HFF-Myc (cell line): ENCODE measurements around the gene OR2T10.
"Not testable (repeated sequence)": the region's sequence is repeated elsewhere in the genome, so short reads cannot be mapped to it uniquely, and the experiment has no call there.

Source experiments
- DNase-seq: peaks from one replicate; pipeline ENCODE4 v3.0.0-alpha.2; 2011; ENCODE audit warnings: low read depth; ENCODE audit errors: extremely low read depth
- H3K4me3 ChIP-seq: replicated peaks from 2 replicates; pipeline ENCODE4 v1.5.1; 2011; ENCODE audit warnings: low read depth, mild to moderate bottlenecking, control low read depth, low read length
- TF ChIP-seq, protein P1 (sequence below): IDR thresholded peaks from 2 replicates; pipeline ENCODE4 v1.5.1; 2012; ENCODE audit warnings: mild to moderate bottlenecking, low read depth, low read length, control low read depth; ENCODE audit errors: missing control alignments

The OR2T10 gene

DNA sequence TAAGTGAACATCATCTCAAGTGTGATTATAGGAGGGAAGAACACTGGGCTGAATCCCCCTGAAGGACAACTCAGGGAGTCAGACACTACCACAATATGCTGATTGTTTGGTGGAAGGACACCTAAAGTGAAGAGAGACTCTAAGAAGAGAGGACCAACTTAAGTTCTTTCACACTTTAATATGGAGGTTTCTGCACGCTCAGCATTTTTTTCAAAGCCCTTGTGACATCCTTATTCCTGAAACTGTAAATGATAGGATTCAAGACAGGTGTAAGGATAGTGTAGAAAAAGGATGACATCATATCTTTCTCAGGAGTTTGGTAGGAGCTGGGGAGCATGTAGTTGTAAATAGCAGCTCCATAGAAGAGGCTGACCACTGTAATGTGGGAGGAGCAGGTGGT, 4.8 kb downstream of the OR2T10 start:
- TF ChIP-seq, protein P1, sequence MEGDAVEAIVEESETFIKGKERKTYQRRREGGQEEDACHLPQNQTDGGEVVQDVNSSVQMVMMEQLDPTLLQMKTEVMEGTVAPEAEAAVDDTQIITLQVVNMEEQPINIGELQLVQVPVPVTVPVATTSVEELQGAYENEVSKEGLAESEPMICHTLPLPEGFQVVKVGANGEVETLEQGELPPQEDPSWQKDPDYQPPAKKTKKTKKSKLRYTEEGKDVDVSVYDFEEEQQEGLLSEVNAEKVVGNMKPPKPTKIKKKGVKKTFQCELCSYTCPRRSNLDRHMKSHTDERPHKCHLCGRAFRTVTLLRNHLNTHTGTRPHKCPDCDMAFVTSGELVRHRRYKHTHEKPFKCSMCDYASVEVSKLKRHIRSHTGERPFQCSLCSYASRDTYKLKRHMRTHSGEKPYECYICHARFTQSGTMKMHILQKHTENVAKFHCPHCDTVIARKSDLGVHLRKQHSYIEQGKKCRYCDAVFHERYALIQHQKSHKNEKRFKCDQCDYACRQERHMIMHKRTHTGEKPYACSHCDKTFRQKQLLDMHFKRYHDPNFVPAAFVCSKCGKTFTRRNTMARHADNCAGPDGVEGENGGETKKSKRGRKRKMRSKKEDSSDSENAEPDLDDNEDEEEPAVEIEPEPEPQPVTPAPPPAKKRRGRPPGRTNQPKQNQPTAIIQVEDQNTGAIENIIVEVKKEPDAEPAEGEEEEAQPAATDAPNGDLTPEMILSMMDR, result no peak
- no peak overlapping the region for H3K4me3 ChIP-seq
- no peak for DNase-seq

GRCh38 chr1:248590055-248590454, 7.4 kb downstream of the OR2T10 start:
- DNase-seq, result no peak
- no peak overlapping the region for H3K4me3 ChIP-seq
- TF ChIP-seq, protein P1, result no peak

DNA sequence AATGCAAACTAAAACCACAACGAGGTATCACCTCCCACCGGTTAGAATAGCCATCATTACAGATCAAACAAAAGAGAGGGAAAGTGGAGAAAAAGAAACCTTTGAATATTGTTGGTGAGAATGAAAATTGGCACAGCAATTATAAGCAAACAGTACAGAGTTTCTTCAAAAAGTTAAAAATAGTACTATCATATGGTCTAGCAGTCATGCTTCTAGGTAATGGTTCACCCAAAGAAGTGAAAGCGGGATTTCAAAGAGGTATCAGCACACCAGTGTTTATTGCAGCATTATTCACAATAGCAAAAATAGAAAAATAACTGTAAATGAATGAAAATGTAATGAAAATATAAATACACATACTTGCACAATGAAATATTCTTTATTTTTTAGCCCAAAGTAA, 8.2 kb downstream of the OR2T10 start:
- TF ChIP-seq, protein P1, result no peak
- no peak overlapping the region for H3K4me3 ChIP-seq
- DNase-seq, result no peak

- DNase-seq, result no peak
- TF ChIP-seq, protein P1, result no peak
- no peak overlapping the region for H3K4me3 ChIP-seq
Measured at GRCh38 chr1:248585266-248585665, 12.2 kb downstream of the OR2T10 start.

DNA sequence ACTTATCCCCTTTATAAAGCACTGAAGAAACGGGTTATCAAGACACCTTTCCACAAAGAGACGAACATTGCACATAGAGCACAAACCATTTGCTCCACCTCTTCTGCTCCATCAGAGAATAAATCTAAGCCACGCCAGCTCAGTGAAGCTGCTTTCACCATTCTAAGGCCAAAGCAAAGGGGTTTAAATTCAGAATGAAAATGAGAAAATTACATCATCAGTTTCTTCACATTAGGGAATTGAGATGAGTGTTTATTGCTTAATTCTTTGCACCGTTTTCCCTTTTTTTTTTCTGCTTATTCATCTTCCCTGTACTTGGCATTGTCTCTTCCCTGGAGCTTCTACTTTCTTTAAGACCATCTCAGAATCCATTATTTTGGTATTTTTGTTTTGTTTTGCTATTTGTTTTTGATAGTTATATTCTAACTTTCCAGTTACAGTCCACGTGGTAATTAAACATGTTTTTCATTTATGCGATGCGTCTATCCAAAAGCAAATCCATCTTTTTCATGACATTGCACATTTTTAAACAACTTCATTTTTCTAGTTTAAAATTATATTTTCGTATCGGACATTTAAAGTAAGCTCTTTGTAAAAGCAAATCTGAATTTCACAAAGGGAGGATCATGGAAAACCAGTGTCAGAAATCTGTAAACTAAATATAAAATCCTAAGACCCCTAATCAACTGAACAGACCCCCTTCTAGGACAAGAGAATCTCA, 21.1 kb downstream of the OR2T10 start:
- no peak for DNase-seq
- no peak overlapping the region for H3K4me3 ChIP-seq
- TF ChIP-seq, protein P1, result no peak

GRCh38 chr1:248574657-248575056, 22.8 kb downstream of the OR2T10 start, which contains the start of gene OR2T34:
Gene OR2T34, minus strand, starts transcription at chr1:248574757. Its CDS starts 0 bp downstream, at chr1:248574757.
- DNase-seq, H3K4me3 ChIP-seq: not testable (repeated sequence)

- H3K4me3 ChIP-seq, DNase-seq: not testable (repeated sequence)
Measured at GRCh38 chr1:248573856-248574255, 23.6 kb downstream of the OR2T10 start.

DNA sequence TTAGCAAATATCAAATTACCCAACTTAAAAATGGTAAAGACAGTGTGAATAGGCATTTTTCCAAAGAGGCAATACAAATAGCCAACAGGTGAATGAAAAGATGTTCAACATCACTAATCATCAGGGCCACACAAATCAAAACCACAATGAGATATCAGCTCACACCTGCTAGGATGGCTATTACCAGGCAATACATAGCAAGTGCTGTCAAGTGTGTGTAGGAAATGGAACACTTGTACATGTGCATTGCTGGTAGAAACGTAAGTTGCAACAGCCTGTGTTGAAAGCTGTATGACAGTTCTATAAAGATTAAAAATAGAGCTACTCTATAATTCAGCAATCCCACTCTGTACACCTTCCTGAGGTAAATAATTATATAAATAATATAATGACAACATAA, 25.5 kb downstream of the OR2T10 start:
- not testable (repeated sequence) for DNase-seq, H3K4me3 ChIP-seq

GRCh38 chr1:248570811-248571210, 26.7 kb downstream of the OR2T10 start:
- not testable (repeated sequence) for DNase-seq

GRCh38 chr1:248569049-248569448, 28.5 kb downstream of the OR2T10 start:
- not testable (repeated sequence) for DNase-seq, H3K4me3 ChIP-seq

More at GRCh38 chr1:248570811-248571210, 26.7 kb downstream of the OR2T10 start:
- H3K4me3 ChIP-seq, result not testable (repeated sequence)

DNA sequence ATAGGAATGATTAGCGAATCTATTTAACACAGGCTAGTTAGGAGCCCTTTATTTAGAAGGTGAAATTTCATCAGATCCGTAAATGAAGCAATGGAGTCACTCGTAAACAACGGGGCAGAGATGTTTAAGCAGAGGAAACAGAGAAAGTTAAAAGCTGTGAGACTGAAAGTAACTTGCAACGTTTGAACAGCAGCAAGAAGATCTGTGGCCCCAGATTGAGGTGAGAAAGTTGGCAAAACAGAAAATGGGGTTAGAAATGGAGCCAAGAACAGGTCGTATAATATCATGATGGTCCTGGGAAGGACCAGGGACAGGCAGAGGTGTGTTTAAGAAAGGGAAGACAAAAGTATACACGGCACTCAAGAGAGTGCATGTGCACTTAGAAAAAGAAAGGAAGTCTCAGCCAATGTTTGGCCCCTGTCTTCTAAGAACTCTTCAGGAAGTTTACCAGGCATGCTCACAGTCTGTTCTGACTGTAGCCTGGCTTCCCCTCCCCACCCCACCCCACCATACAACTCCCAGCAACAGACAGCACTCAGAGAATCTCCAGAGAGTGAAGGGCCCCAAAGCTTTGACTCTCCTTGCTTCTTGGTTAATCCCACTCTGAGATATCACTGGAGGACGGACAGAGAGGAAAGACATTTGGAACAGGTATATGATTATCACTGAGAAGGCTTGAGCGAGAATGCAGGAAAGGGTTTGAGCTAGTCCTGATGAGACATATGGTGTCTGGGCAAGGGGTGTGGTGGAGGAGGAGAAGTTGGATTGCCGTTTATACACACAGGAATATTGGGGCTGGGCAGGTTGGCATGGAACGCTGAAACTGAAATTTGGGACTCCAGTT, 31.7 kb downstream of the OR2T10 start:
- H3K4me3 ChIP-seq, DNase-seq: not testable (repeated sequence)

- DNase-seq, H3K4me3 ChIP-seq: not testable (repeated sequence)
Measured at GRCh38 chr1:248562672-248563071, 34.8 kb downstream of the OR2T10 start, which contains the start of gene OR2T29. Gene OR2T29, minus strand, starts transcription at chr1:248562772. Its CDS starts 3,281 bp downstream, at chr1:248559491.
